Subcutaneous abdominal adipose tissue (tissue), 5 donors: ENCODE data around the gene PSMB5.

Experiments
- H3K27ac ChIP-seq: one replicate; pipeline ENCODE4 v1.7.0; 2013; ENCODE audit warnings: low read depth, mild to moderate bottlenecking, inconsistent platforms, low read length, moderate library complexity
- H3K27me3 ChIP-seq, 5 donors: one replicate each; pipeline ENCODE4 v1.7.0; 2013; ENCODE audit warnings: low read length in 5 of 5, inconsistent platforms in 1 of 5; ENCODE audit not compliant: control insufficient read depth in 5 of 5, insufficient read depth in 4 of 5
- H3K36me3 ChIP-seq, 5 donors: one replicate each; pipeline ENCODE4 v1.7.0; 2013; ENCODE audit warnings: low read length in 5 of 5; ENCODE audit not compliant: control insufficient read depth in 5 of 5, insufficient read depth in 5 of 5
- H3K4me1 ChIP-seq, 5 donors: one replicate each; pipeline ENCODE4 v1.7.0; 2013; ENCODE audit warnings: low read length in 5 of 5, mild to moderate bottlenecking in 3 of 5, moderate library complexity in 1 of 5; ENCODE audit not compliant: control insufficient read depth in 5 of 5, insufficient read depth in 5 of 5
- H3K4me3 ChIP-seq, 5 donors: one replicate each; pipeline ENCODE4 v1.7.0; 2013; ENCODE audit warnings: low read length in 5 of 5, low read depth in 1 of 5
- H3K9ac ChIP-seq, 5 donors: one replicate each; pipeline ENCODE4 v1.7.0; 2013; ENCODE audit warnings: low read length in 5 of 5, mild to moderate bottlenecking in 4 of 5, moderate library complexity in 3 of 5
- H3K9me3 ChIP-seq, 5 donors: one replicate each; pipeline ENCODE4 v1.7.0; 2013; ENCODE audit warnings: low read length in 5 of 5; ENCODE audit not compliant: control insufficient read depth in 5 of 5
- donor health status: healthy.
- donor health status: healthy.
- donor health status: healthy.
- donor health status: healthy.
- donor health status: healthy.

The PSMB5 gene

GRCh38 chr14:23033251-23033727, 1.4 kb downstream of the PSMB5 start:
- Histone ChIP-seq H3K27ac (no peak overlapping the region), H3K9ac (peak overlapping the region in 3 of 5 donors; percentile 90 to 99 (median 98))

GRCh38 chr14:23030936-23031335, 3.8 kb downstream of the PSMB5 start:
- Histone ChIP-seq H3K4me1 (peaks cover 3 to 26% (median 20%) of the 10 kb centered on the region in 5 donors), H3K9ac (no peak overlapping the region), H3K4me3 (no peak overlapping the region), H3K36me3 (peaks cover 17 to 43% (median 32%) of the 10 kb centered on the region in 5 donors), H3K9me3 (no peaks in the 10 kb centered on the region), H3K27me3 (no peaks in the 10 kb centered on the region), H3K27ac (no peak overlapping the region)

More at GRCh38 chr14:23033251-23033727, 1.4 kb downstream of the PSMB5 start:
- Histone ChIP-seq H3K4me3 (peak overlapping the region in 4 of 5 donors; percentile 79 to 96 (median 86)), H3K27me3 (no peaks in the 10 kb centered on the region), H3K9me3 (no peaks in the 10 kb centered on the region), H3K36me3 (peaks cover 14 to 37% (median 26%) of the 10 kb centered on the region in 5 donors), H3K4me1 (peaks cover 3 to 26% (median 20%) of the 10 kb centered on the region in 5 donors)

GRCh38 chr14:23028799-23029198, 5.9 kb downstream of the PSMB5 start:
- Histone ChIP-seq H3K4me1 (peaks cover 3 to 14% (median 11%) of the 10 kb centered on the region in 5 donors), H3K27ac (no peak overlapping the region), H3K9me3 (no peaks in the 10 kb centered on the region), H3K27me3 (no peaks in the 10 kb centered on the region), H3K36me3 (peaks cover 21 to 56% (median 42%) of the 10 kb centered on the region in 5 donors), H3K4me3 (no peak overlapping the region), H3K9ac (peak overlapping the region in 1 of 5 donors; percentile 17)

- Histone ChIP-seq H3K9me3 (no peaks in the 10 kb centered on the region), H3K9ac (no peak overlapping the region), H3K4me3 (no peak overlapping the region), H3K36me3 (peaks cover 13 to 29% (median 24%) of the 10 kb centered on the region in 5 donors), H3K27ac (no peak overlapping the region), H3K4me1 (peaks cover 0 to 6% (median 4%) of the 10 kb centered on the region in 5 donors), H3K27me3 (no peaks in the 10 kb centered on the region)
Observed at GRCh38 chr14:23025151-23025814, 9.4 kb downstream of the PSMB5 start.

- Histone ChIP-seq H3K4me3 (no peak overlapping the region), H3K27ac (no peak overlapping the region), H3K9ac (no peak overlapping the region), H3K9me3 (no peaks in the 10 kb centered on the region), H3K4me1 (peaks cover 0 to 6% (median 4%) of the 10 kb centered on the region in 5 donors), H3K27me3 (no peaks in the 10 kb centered on the region), H3K36me3 (peaks cover 13 to 29% (median 24%) of the 10 kb centered on the region in 5 donors)
Observed at GRCh38 chr14:23024612-23025075, 10.1 kb downstream of the PSMB5 start.

GRCh38 chr14:23023795-23024152, 10.9 kb downstream of the PSMB5 start:
- H3K4me3 ChIP-seq, result no peak overlapping the region
- H3K9ac ChIP-seq, result no peak overlapping the region
- no peak overlapping the region for H3K27ac ChIP-seq
- no peaks in the 10 kb centered on the region for H3K9me3 ChIP-seq
- no peaks in the 10 kb centered on the region for H3K27me3 ChIP-seq
- peaks cover 0 to 5% (median 4%) of the 10 kb centered on the region in 5 donors for H3K4me1 ChIP-seq
- H3K36me3 ChIP-seq, result peaks cover 11 to 23% (median 19%) of the 10 kb centered on the region in 5 donors

GRCh38 chr14:23023022-23023794, 11.5 kb downstream of the PSMB5 start:
- peaks cover 0 to 5% (median 0%) of the 10 kb centered on the region in 5 donors for H3K4me1 ChIP-seq
- no peaks in the 10 kb centered on the region for H3K9me3 ChIP-seq
- no peak overlapping the region for H3K9ac ChIP-seq
- no peaks in the 10 kb centered on the region for H3K27me3 ChIP-seq
- no peak overlapping the region for H3K27ac ChIP-seq
- no peak overlapping the region for H3K4me3 ChIP-seq
- peaks cover 5 to 19% (median 16%) of the 10 kb centered on the region in 5 donors for H3K36me3 ChIP-seq

- Histone ChIP-seq H3K4me1 (peaks cover 0 to 5% (median 0%) of the 10 kb centered on the region in 5 donors), H3K27me3 (no peaks in the 10 kb centered on the region), H3K4me3 (no peak overlapping the region), H3K9ac (no peak overlapping the region), H3K36me3 (peaks cover 4 to 17% (median 13%) of the 10 kb centered on the region in 5 donors), H3K9me3 (no peaks in the 10 kb centered on the region), H3K27ac (no peak overlapping the region)
Observed at GRCh38 chr14:23021889-23022442, 12.7 kb downstream of the PSMB5 start.

GRCh38 chr14:23021434-23021833, 13.3 kb downstream of the PSMB5 start:
- Histone ChIP-seq H3K27ac (no peak overlapping the region), H3K36me3 (peaks cover 4 to 17% (median 13%) of the 10 kb centered on the region in 5 donors), H3K27me3 (no peaks in the 10 kb centered on the region), H3K9me3 (no peaks in the 10 kb centered on the region), H3K4me3 (no peak overlapping the region), H3K9ac (no peak overlapping the region), H3K4me1 (peaks cover 0 to 5% (median 0%) of the 10 kb centered on the region in 5 donors)
